ENCODE measurements around the gene STYXL1. TPM values are rescaled to one million over a fixed set of nuclear protein-coding genes. Genes with fewer than 3 reads are reported as not detected.

The STYXL1 gene
- total and polyA plus RNA-seq, 7 donors = 9.4 to 81.4 (median 30.7) TPM

GRCh38 chr7:75960372-75960771, 87.4 kb downstream of the STYXL1 start:
- Histone ChIP-seq H3K4me3 (no peak overlapping the region), H3K27me3 (no peaks in the 10 kb centered on the region), H3K9me3 (no peaks in the 10 kb centered on the region), H3K4me1 (peaks cover 0 to 23% (median 11%) of the 10 kb centered on the region in 4 donors), H3K36me3 (peaks cover 0 to 36% (median 4%) of the 10 kb centered on the region in 4 donors), H3K27ac (no peak overlapping the region)
- WGBS, 2 donors = 97 to 98% methylated on average over 6 of the region's 6 CpGs
- intact Hi-C loops (cut with DNase I) = loop anchor here (10.0 kb wide), 1 partner anchor 226 kb away; the partner anchor contains the start of gene HIP1
- TF ChIP-seq POLR2AphosphoS5 (IDR thresholded peaks at IDR 0.05) (no peak), EP300 (IDR thresholded peaks at IDR 0.05) (no peak), POLR2A (IDR thresholded peaks at IDR 0.05) (no peak)
- TF ChIP-seq, protein P1, sequence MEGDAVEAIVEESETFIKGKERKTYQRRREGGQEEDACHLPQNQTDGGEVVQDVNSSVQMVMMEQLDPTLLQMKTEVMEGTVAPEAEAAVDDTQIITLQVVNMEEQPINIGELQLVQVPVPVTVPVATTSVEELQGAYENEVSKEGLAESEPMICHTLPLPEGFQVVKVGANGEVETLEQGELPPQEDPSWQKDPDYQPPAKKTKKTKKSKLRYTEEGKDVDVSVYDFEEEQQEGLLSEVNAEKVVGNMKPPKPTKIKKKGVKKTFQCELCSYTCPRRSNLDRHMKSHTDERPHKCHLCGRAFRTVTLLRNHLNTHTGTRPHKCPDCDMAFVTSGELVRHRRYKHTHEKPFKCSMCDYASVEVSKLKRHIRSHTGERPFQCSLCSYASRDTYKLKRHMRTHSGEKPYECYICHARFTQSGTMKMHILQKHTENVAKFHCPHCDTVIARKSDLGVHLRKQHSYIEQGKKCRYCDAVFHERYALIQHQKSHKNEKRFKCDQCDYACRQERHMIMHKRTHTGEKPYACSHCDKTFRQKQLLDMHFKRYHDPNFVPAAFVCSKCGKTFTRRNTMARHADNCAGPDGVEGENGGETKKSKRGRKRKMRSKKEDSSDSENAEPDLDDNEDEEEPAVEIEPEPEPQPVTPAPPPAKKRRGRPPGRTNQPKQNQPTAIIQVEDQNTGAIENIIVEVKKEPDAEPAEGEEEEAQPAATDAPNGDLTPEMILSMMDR (IDR thresholded peaks at IDR 0.05) = no peak
- DNase-seq = no peak

- Histone ChIP-seq H3K36me3 (peaks cover 0 to 50% (median 17%) of the 10 kb centered on the region in 4 donors), H3K27ac (no peak overlapping the region), H3K9me3 (no peaks in the 10 kb centered on the region), H3K4me1 (peaks cover 0 to 18% (median 5%) of the 10 kb centered on the region in 4 donors), H3K27me3 (no peaks in the 10 kb centered on the region), H3K4me3 (no peak overlapping the region)
- no peak for DNase-seq
- no peak for TF ChIP-seq POLR2AphosphoS5 (IDR thresholded peaks at IDR 0.05)
- TF ChIP-seq POLR2A (IDR thresholded peaks at IDR 0.05) = no peak
- no peak for TF ChIP-seq EP300 (IDR thresholded peaks at IDR 0.05)
- TF ChIP-seq, protein P1 (IDR thresholded peaks at IDR 0.05) = no peak
- WGBS, 2 donors = 57 to 84% methylated on average over 9 of the region's 9 CpGs
- intact Hi-C loops (cut with DNase I) = no loop called here
Measured at GRCh38 chr7:75958802-75959543, 88.8 kb downstream of the STYXL1 start.

DNA sequence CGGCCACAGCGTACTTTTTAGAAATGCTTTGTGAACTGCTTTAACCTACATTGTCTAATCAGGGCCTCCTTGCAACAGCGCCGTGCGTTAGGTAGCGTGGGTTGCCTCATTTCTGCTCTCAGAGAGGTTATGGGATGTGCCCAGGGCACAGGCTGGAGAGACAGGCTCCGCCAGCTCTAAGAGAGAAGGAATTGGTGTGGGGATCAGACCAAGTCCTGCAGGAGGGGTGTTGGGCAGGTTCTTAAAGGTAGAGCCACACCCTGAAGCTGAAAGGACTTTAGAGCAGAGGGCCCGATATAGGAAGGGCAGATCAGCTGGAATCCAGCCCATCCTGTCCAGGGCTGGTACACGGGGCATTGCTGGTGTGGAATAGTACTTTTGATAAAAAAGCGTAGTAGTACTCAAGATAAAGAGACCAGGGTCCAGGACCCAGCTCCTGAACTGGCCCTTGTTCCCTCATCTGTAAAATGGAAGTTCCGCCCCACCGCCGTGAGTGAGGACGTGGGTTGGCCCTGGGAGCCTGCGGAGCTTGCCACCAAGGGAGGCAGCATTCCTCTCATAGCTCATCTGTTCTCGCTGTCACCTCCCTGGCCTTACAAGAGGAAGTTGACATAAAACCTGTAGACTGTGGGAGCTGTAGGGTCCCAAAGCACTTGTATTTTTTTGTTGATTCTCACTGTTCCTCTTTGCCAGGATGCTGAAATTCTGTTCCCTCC, 90.6 kb downstream of the STYXL1 start:
- peaks cover 0 to 54% (median 20%) of the 10 kb centered on the region in 4 donors for H3K36me3 ChIP-seq
- intact Hi-C loops (cut with DNase I) = no loop called here
- H3K4me3 ChIP-seq = no peak overlapping the region
- TF ChIP-seq, protein P1 (IDR thresholded peaks at IDR 0.05) = no peak
- TF ChIP-seq POLR2AphosphoS5 (IDR thresholded peaks at IDR 0.05) (no peak), POLR2A (IDR thresholded peaks at IDR 0.05) (no peak), EP300 (IDR thresholded peaks at IDR 0.05) (no peak)
- no peaks in the 10 kb centered on the region for H3K9me3 ChIP-seq
- H3K27ac ChIP-seq = no peak overlapping the region
- no peaks in the 10 kb centered on the region for H3K27me3 ChIP-seq
- no peak for DNase-seq
- 15 to 75% methylated on average over 16 of the region's 16 CpGs for WGBS, 2 donors
- peaks cover 0 to 3% (median 0%) of the 10 kb centered on the region in 4 donors for H3K4me1 ChIP-seq

GRCh38 chr7:75955331-75955955, 92.4 kb downstream of the STYXL1 start:
- no peaks in the 10 kb centered on the region for H3K9me3 ChIP-seq
- no peak for TF ChIP-seq POLR2AphosphoS5 (IDR thresholded peaks at IDR 0.05)
- TF ChIP-seq, protein P1 (IDR thresholded peaks at IDR 0.05) = no peak
- no peak for TF ChIP-seq EP300 (IDR thresholded peaks at IDR 0.05)
- TF ChIP-seq POLR2A (IDR thresholded peaks at IDR 0.05) = no peak
- intact Hi-C loops (cut with DNase I) = no loop called here
- whole genome bisulfite sequencing, 2 donors = 92 to 96% methylated on average over 12 of the region's 12 CpGs
- peaks cover 0 to 54% (median 20%) of the 10 kb centered on the region in 4 donors for H3K36me3 ChIP-seq
- no peaks in the 10 kb centered on the region for H3K4me1 ChIP-seq
- no peak overlapping the region for H3K4me3 ChIP-seq
- no peaks in the 10 kb centered on the region for H3K27me3 ChIP-seq
- DNase-seq = no peak
- H3K27ac ChIP-seq = no peak overlapping the region

All from sigmoid colon (tissue), 7 donors.